ENCODE data around the gene RFXAP. TPM values are rescaled to one million over a fixed set of nuclear protein-coding genes. Genes with fewer than 3 reads are reported as not detected.

Gene RFXAP
- polyA plus RNA-seq, 1 of the 3 experiments (the other 2 are of a cell fraction), result 4.1 TPM

- H3K9me3 ChIP-seq, result no peaks in the 10 kb centered on the region
- TF ChIP-seq RAD21 (IDR thresholded peaks at IDR 0.05; ENCODE audit: low read length) (peak; percentile 82), POLR2AphosphoS5 (IDR thresholded peaks at IDR 0.05; ENCODE audit: low read depth, low read length) (no peak), YY1 (IDR thresholded peaks at IDR 0.05; ENCODE audit: low read depth) (no peak), SMC3 (IDR thresholded peaks at IDR 0.05; ENCODE audit: low read depth, low read length) (peak; percentile 87)
- TF ChIP-seq, protein P1, sequence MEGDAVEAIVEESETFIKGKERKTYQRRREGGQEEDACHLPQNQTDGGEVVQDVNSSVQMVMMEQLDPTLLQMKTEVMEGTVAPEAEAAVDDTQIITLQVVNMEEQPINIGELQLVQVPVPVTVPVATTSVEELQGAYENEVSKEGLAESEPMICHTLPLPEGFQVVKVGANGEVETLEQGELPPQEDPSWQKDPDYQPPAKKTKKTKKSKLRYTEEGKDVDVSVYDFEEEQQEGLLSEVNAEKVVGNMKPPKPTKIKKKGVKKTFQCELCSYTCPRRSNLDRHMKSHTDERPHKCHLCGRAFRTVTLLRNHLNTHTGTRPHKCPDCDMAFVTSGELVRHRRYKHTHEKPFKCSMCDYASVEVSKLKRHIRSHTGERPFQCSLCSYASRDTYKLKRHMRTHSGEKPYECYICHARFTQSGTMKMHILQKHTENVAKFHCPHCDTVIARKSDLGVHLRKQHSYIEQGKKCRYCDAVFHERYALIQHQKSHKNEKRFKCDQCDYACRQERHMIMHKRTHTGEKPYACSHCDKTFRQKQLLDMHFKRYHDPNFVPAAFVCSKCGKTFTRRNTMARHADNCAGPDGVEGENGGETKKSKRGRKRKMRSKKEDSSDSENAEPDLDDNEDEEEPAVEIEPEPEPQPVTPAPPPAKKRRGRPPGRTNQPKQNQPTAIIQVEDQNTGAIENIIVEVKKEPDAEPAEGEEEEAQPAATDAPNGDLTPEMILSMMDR (IDR thresholded peaks at IDR 0.05), result peak; percentile 66
- H2AFZ ChIP-seq (ENCODE audit: low read depth), result no peak overlapping the region
- ChIA-PET CTCF (interaction anchor here (0.6 to 17.7 kb wide), 46 partner anchors 10 to 575 kb away, joined by 3 to 275 read pairs (median 4); partner anchors contain the start of genes ALG5, EXOSC8 and RFXAP), POLR2A (interaction anchor here (1.4 kb wide), 1 partner anchor 123 kb away, joined by 5 read pairs; no protein-coding TSS in a partner anchor)
- H3K9me2 ChIP-seq, result no peaks in the 10 kb centered on the region
- no peaks in the 10 kb centered on the region for H4K20me1 ChIP-seq (ENCODE audit: insufficient read depth)
- H3K4me1 ChIP-seq (ENCODE audit: control insufficient read depth in 1 of 2, insufficient read depth in 2 of 2, low read depth in 1 of 2, low read length in 1 of 2), result peaks cover 0 to 8% of the 10 kb centered on the region in 2 experiments; a peak in 1 of 4 replicates
- DNase-seq, result peak; percentile 53
- WGBS (ENCODE audit: low lambda C conversion rate), result 59% methylated on average over 3 of the region's 3 CpGs
- no peak overlapping the region for H3K4me2 ChIP-seq
- H3K9ac ChIP-seq, result no peak overlapping the region
- peaks cover 2 to 22% of the 10 kb centered on the region in 2 experiments for H3K36me3 ChIP-seq (replicated peaks in 1 of 2; ENCODE audit: control insufficient read depth in 1 of 2, insufficient read depth in 2 of 2, low read length in 1 of 2)
- H3K27ac ChIP-seq (ENCODE audit: low read depth in 2 of 2, low read length in 1 of 2), result no peak overlapping the region
- no peaks in the 10 kb centered on the region for H3F3A ChIP-seq (replicated peaks; ENCODE audit: insufficient read depth)
- peaks cover 8% of the 10 kb centered on the region; the same call in 1 of the 2 replicates for H3K79me2 ChIP-seq (ENCODE audit: insufficient read depth)
- no peak overlapping the region for H3K4me3 ChIP-seq (ENCODE audit: low read depth in 2 of 2, low read length in 1 of 2)
- H3K27me3 ChIP-seq (ENCODE audit: insufficient read depth), result no peaks in the 10 kb centered on the region
Measured at GRCh38 chr13:36858290-36858689, 39.3 kb downstream of the RFXAP start.

GRCh38 chr13:36859259-36859658 lies 40.2 kb downstream of the RFXAP start:
- ChIA-PET CTCF (interaction anchor here (0.8 to 17.7 kb wide), 19 partner anchors 10 to 171 kb away, joined by 3 to 275 read pairs (median 5); no protein-coding TSS in a partner anchor), POLR2A (interaction anchor here (1.4 kb wide), 1 partner anchor 122 kb away, joined by 5 read pairs; no protein-coding TSS in a partner anchor)
- H2AFZ ChIP-seq (ENCODE audit: low read depth), result no peak overlapping the region
- H3F3A ChIP-seq (replicated peaks; ENCODE audit: insufficient read depth), result no peaks in the 10 kb centered on the region
- no peaks in the 10 kb centered on the region for H4K20me1 ChIP-seq (ENCODE audit: insufficient read depth)
- H3K9me2 ChIP-seq, result no peaks in the 10 kb centered on the region
- H3K36me3 ChIP-seq (replicated peaks in 1 of 2; ENCODE audit: control insufficient read depth in 1 of 2, insufficient read depth in 2 of 2, low read length in 1 of 2), result peaks cover 4 to 26% of the 10 kb centered on the region in 2 experiments
- no peak overlapping the region for H3K4me3 ChIP-seq (ENCODE audit: low read depth in 2 of 2, low read length in 1 of 2)
- no peak for TF ChIP-seq SMC3 (IDR thresholded peaks at IDR 0.05; ENCODE audit: low read depth, low read length)
- no peak for TF ChIP-seq EP300 (IDR thresholded peaks at IDR 0.05; ENCODE audit: borderline replicate concordance in 1 of 2, low read depth in 1 of 2, low read length in 1 of 2)
- TF ChIP-seq, protein P2, sequence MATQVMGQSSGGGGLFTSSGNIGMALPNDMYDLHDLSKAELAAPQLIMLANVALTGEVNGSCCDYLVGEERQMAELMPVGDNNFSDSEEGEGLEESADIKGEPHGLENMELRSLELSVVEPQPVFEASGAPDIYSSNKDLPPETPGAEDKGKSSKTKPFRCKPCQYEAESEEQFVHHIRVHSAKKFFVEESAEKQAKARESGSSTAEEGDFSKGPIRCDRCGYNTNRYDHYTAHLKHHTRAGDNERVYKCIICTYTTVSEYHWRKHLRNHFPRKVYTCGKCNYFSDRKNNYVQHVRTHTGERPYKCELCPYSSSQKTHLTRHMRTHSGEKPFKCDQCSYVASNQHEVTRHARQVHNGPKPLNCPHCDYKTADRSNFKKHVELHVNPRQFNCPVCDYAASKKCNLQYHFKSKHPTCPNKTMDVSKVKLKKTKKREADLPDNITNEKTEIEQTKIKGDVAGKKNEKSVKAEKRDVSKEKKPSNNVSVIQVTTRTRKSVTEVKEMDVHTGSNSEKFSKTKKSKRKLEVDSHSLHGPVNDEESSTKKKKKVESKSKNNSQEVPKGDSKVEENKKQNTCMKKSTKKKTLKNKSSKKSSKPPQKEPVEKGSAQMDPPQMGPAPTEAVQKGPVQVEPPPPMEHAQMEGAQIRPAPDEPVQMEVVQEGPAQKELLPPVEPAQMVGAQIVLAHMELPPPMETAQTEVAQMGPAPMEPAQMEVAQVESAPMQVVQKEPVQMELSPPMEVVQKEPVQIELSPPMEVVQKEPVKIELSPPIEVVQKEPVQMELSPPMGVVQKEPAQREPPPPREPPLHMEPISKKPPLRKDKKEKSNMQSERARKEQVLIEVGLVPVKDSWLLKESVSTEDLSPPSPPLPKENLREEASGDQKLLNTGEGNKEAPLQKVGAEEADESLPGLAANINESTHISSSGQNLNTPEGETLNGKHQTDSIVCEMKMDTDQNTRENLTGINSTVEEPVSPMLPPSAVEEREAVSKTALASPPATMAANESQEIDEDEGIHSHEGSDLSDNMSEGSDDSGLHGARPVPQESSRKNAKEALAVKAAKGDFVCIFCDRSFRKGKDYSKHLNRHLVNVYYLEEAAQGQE (IDR thresholded peaks at IDR 0.05; ENCODE audit: low read depth, low read length), result no peak
- TF ChIP-seq, protein P1 (IDR thresholded peaks at IDR 0.05), result no peak
- TF ChIP-seq ELF1 (IDR thresholded peaks at IDR 0.05), result no peak
- no peak for TF ChIP-seq YY1 (IDR thresholded peaks at IDR 0.05; ENCODE audit: low read depth)
- TF ChIP-seq, protein P3, sequence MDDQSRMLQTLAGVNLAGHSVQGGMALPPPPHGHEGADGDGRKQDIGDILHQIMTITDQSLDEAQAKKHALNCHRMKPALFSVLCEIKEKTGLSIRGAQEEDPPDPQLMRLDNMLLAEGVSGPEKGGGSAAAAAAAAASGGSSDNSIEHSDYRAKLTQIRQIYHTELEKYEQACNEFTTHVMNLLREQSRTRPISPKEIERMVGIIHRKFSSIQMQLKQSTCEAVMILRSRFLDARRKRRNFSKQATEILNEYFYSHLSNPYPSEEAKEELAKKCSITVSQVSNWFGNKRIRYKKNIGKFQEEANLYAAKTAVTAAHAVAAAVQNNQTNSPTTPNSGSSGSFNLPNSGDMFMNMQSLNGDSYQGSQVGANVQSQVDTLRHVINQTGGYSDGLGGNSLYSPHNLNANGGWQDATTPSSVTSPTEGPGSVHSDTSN (IDR thresholded peaks at IDR 0.05), result no peak
- no peak for TF ChIP-seq SIN3A (IDR thresholded peaks at IDR 0.05; ENCODE audit: borderline replicate concordance, low read depth, low read length)
- TF ChIP-seq FOXJ3 (CRISPR knock-in tag; IDR thresholded peaks at IDR 0.05), result no peak
- TF ChIP-seq, protein P4, sequence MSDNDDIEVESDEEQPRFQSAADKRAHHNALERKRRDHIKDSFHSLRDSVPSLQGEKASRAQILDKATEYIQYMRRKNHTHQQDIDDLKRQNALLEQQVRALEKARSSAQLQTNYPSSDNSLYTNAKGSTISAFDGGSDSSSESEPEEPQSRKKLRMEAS (IDR thresholded peaks at IDR 0.05; ENCODE audit: low read depth), result no peak
- no peak for TF ChIP-seq CHD2 (IDR thresholded peaks at IDR 0.05; ENCODE audit: low read length, partially characterized antibody)
- no peak for TF ChIP-seq NFIC (IDR thresholded peaks at IDR 0.05; ENCODE audit: borderline replicate concordance)
- H3K4me1 ChIP-seq (ENCODE audit: control insufficient read depth in 1 of 2, insufficient read depth in 2 of 2, low read depth in 1 of 2, low read length in 1 of 2), result peaks cover 0 to 8% of the 10 kb centered on the region in 2 experiments; a peak in 1 of 4 replicates
- no peaks in the 10 kb centered on the region for H3K27me3 ChIP-seq (ENCODE audit: insufficient read depth)
- no peaks in the 10 kb centered on the region for H3K9me3 ChIP-seq
- H3K9ac ChIP-seq, result no peak overlapping the region
- WGBS (ENCODE audit: low lambda C conversion rate), result 100% methylated on average over 4 of the region's 4 CpGs
- H3K79me2 ChIP-seq (ENCODE audit: insufficient read depth), result peaks cover 8% of the 10 kb centered on the region; the same call in 1 of the 2 replicates
- H3K4me2 ChIP-seq, result no peak overlapping the region
- H3K27ac ChIP-seq (ENCODE audit: low read depth in 2 of 2, low read length in 1 of 2), result no peak overlapping the region
- no peak for DNase-seq
